22Rv1 (cell line): ENCODE measurements around the gene MSH2.

Experiments used
- CTCF ChIP-seq: fragments of 450-650 bp; IDR thresholded peaks from 2 replicates; pipeline ENCODE4 v1.5.1; 2017; ENCODE audit warnings: mild to moderate bottlenecking
- ZFX ChIP-seq: fragments of 450-650 bp; IDR thresholded peaks from 2 replicates; pipeline ENCODE4 v1.6.1; 2017; ENCODE audit warnings: antibody characterized with exemption, borderline replicate concordance

DNA sequence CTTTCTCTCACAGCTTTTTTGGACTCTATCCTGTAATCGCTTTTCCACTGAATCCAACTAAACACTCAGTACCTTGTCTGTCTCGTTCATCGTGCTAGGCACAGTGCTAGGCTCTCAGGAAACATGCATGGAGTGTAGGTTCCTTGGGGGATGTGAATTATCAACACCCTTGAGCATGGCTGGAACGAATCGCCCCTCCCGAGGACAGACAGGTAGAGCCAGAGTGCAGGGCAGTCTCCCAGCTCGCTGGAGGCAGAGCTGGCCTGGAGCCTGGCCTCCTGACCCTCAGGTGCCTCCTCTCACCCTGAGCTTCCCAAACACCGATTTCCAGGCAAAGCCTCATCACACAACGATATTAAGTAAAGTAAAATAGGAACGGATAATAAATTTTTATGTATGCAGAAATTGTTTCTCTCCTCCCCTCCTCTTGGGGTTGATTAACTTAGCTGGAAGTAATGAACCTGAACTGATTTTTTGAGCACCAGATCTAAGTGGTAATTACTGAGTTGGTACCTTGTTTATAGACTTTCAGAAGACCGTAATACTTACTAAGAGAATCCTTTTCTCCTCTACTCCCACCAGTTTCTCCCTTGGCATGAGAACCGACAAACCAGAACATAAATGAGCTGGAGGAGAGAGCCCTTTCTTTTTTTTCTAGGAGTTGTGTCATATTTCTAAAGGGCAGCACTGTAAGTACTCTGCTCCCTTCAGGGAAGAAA lies 90.5 kb downstream of the MSH2 start:
- TF ChIP-seq CTCF (no peak), ZFX (no peak)
